HG03175 (cell line): ENCODE measurements around the gene TNS1.

ENCODE experiments used
- ATAC-seq: cut with Tn5 transposase; IDR thresholded peaks from one replicate; pipeline ENCODE4 v1.9.1; 2021; ENCODE audit warnings: mild to moderate bottlenecking, moderate library complexity; ENCODE audit not compliant: unreplicated experiment

The TNS1 gene

DNA sequence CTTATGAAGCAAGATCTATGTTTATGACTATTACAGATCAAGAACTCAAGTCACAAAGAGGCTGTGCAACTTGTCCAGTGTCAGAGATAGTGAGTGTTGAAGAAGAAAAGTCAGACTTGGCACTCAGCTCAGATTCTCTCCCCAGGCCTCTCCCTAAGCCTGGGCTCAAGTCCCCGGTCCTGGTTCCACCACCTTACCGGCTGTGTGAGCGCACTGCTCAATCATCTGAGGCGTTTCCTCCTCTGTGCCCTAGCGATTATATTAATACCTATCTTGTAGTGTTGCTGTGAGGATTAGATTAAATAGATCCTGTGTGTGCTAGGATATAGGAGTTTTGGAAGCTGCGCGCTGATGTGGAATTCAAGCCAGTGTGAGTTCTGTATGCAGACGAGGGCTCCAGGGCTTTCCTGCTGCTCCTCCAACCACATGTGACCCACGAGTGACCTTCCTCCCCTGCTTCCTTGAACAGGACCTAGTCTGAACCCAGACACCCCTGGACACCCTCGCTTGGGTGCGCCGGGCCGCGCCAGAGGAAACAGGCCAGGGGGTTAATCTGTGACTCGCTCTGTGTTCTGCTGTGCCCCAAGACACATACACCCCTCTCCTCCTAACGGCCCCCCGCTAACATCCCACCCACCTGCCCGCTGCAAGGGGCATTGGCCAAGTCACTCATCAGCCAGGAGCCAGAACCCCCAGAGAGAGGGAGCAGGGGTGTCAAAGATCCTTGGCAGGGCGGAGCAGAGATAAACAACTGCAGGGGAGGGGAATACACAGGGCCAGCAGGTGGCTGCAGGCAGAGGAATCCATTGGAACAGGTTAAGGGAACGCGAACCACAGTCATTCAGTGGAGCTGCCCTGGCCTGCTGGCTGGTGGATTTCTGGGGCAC is 38.3 kb downstream of the TNS1 start:
- ATAC-seq, result no peak

DNA sequence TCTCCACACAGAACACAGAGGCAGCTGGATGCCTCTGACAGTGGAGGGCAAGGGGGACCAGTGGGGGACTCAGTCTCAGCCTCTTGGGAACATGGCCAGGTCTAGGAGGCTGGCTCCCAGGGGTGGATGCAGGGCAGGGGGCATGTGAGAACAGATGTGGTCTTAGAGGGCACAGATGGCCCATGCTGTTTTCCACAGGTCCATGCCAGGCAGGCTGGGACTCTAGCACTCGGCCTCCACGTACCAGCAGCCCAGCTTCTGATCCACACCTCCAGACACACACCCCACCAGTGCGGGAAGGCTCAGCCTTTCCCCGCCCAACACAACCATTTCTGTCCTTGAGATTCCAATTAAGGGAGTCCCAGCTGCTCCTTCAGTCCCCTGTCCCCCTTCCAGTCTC is 42.4 kb downstream of the TNS1 start:
- ATAC-seq, result no peak

DNA sequence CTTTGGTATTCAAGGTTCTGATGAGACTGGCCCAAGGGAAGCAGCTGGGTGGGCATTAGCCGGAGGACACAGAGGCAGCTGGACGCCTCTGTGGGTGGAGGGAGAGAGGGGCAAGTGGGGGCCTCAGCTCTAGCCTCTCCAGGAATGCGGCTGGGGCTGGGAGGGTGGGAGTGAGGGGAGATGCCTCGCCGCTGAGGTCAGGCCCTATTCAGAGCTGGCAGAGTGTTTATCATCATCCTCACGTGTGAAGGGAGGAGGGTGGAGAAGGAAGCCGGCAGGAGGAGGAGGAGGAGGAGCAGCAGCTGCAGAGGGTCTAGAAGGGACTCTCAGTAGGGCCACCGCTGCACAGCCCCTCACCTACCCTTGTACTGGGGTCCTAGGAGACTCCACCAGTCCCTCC is 43.1 kb downstream of the TNS1 start:
- ATAC-seq, result no peak

DNA sequence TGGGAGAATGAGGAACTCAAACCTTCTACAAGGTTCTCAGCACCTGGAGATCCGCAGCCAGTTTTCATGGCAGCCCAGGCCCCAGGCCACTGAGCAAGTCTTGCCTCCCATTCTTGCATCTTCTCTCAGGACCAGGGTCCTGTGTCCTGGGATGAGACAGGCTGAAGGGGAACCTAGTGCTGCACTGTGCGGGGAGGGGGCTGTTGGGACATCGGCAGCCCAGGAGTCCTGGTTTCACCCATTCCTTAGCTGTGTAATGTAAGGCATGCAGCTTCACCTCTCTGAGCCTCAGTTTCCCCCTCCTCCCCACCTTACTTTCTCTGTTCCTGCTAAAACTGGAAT is 43.9 kb downstream of the TNS1 start:
- ATAC-seq, result no peak

DNA sequence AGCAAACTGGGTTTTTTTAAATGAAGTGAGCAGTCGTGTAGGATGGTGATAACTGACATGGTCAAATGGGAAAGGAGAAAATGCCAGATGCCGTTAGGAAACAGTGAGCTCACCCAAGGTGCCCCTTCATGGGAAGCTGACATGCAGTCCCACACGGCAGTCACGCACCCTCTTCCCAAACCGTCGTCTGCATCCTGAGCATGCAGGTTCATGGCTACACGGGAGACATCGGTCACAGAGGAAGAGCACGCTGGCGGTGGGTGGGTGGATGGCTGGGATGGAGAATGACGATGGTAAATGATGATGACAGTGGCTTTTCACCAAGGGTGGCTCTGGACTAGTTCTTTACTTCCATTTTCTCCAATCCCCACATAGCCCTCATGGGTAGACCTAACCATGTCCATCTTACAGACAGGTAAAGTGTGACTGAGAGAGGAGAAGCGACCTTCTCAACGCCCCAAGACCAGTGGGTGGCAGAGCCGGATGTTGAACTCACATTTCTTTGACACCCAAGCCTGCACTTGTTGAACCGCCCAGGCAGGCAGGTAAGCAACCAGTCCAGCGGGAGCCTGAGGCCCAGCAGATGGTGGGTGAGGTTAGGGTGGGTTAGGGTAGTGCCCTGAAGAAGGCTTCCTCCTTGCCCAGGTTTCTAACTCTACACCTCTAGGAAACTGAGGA is 44.5 kb downstream of the TNS1 start:
- no peak for ATAC-seq

DNA sequence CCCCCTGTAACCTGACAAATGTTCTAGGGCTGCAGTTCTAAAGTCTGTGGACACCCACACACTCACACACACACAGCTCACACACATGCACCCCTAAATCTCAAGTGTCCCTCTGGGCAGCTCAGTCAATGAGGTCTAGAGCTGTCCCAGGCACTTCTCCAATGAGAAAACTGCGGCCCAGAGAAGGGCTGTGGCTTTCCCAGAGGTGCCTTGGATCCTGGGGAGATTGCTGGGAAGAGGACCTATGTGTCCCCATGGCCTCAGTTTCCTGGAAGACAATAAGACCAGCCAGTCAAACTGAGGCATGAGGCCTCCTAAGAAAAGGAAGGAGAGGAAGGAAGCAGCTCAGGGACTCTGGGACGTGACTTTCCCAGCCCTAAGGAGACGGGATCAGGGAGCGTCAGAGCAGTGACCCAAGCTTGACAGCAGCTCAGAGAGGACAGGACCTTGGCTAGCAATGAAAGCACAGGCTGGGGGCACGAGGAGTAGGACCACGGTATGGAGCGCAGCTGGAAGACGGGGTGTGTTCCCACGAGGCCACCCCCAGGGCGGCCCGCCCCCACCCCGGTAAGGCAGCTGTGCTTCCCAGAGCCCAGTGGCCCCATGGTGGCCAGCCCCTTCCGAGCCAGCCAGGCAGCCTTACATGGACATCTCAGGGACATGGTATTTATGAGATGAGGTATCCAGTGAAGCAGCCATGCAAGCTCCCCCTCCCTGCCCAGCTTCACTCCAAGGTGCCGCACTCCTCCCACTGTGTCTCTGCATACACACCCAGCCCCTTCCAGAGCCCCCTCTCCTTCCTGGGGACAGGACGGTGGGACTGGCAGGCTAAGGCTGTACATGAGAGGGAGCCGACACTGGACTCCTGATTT is 46.0 kb downstream of the TNS1 start:
- ATAC-seq, result no peak

DNA sequence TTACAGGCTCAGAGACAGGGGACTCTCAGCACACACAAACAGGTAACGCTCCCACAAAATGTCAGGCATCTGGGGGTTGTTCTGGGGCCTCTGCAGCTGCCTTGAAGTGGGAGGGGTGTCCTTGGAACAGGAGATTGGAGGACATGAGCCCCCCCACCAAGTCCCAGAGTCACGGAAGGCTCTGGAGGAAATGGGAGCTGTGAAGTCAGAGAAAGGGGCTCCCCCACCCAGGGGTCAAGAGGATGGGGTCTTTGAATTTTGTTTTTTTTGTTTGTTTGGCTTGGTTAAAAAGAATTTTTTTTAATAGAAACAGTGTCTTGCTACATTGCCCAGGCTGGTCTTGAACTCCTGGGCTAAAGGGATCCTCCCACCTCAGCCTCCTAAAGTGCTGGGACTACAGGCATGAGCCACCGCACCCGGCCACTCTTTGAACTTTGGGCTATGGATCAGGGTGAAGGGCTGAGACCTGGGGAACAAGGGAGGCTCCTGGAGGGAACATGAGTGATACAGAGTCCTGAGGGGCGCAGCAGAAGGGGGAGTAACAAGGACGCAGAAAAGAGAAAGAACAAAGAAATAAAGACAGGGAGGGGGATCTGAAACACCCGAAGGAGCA is 46.8 kb downstream of the TNS1 start:
- no peak for ATAC-seq

DNA sequence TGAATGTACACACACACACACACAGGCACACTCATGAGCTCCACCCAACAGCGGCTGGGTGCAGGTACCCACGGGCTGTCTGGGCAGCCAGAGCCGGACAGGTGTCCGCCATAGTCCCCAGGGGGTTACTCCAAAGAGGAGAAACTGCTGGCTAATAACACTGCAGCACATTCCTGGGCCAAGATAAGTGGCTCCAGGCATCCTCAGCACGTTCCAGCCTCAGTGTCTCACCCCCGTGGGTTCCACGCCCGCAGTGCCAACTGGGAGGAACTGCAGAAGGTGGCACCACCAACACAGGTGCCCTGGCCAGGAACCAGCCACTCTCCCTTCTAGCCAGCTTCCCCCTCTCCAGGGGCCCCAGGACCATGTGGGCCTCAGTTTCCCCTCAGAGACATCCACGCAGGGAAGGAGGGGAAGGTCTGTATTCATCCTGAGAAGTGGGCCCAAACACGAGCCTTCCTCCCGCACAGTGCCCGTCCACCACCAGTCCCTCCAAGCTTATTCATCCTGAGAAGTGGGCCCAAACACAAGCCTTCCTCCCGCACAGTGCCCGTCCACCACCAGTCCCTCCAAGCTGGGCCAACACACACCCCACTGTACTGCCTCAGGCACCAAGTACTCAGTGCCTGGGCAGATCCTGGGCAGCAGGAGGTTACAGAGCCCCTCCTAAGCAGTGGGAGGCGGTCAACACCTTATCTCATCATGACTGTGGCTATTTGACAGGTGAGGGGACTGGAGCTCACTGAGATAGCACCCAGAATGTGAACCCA is 47.6 kb downstream of the TNS1 start:
- no peak for ATAC-seq

DNA sequence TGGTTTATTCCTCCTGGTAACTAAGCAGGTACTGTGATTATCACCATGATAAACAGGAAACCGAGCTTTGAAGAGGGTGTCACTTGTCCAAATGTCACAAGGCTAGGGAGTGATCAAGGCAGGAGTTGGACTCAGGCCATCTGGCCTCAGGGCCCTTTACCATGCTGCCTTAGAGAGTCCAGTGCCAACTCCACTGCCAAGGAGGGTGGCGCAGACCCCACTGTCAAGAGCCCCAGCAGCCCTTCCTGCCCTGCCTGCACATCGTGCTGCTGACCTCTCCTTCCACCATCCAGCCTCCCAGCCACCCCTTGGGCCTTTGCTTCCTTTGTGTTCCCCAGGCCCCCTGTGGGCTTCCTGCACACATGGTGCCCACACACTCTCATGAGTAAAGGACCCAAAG is 48.3 kb downstream of the TNS1 start:
- ATAC-seq, result no peak

DNA sequence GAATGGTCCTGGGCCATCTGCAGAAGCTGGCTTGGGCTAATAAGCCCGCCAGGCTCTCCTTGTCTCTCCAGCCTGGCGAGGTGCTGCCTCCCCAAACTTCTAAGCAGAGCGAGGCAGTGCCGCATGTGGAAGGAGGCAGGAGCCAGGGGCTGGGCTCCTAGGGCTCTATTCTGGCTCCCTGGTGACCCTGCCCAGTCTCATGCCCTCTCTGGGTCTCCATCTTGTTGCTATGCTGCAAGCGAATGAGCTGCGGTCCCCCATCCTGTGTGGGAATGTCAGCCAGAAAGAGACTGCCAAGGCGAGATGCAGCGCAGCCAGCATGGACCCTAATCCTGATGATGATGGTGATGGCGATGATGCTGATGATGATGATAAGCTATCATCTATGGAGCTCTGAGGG is 48.7 kb downstream of the TNS1 start:
- ATAC-seq, result no peak

DNA sequence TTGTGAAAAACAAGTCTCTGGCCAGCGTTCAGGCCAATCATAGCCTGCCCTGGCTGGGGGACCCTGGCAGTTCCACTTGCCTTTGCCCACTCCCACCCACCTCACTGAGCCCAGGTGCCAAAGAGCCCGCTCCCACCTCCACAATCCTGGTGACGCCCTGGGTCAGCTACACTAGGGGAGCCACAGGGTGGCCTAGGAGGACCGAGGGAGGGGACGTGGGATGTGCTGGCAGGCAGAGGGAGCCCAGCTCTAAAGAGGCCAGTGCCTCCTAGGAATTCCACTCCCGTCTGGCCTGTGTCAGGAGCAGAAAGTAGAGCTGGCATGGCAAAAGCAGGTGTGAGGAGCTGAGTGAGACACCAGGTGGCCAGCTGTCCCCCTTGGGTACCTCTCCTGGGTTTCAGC is 49.3 kb downstream of the TNS1 start:
- ATAC-seq, result no peak

DNA sequence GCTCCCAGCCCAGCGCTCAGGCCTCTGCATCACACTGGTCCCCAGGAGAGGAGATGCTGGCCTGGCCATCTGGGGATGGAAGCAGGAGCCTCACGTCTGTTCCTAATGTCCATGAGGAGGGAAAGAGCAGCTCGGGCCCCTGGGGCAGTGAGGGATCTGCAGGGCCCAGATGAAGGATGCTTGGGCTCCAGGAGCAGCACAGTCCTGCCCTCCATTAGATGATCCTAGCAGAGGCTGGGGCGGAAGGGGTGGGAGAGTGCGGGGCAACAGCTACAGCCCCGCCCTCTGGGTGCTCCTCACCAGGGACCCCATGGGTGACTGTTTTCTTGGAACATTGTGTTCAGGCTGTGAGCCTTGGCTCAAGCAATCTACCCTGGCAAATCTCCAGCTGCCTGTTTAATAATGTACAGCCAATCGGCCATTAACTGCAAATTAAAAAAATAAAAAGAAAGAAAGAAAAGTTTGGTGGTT is 49.7 kb downstream of the TNS1 start:
- no peak for ATAC-seq

DNA sequence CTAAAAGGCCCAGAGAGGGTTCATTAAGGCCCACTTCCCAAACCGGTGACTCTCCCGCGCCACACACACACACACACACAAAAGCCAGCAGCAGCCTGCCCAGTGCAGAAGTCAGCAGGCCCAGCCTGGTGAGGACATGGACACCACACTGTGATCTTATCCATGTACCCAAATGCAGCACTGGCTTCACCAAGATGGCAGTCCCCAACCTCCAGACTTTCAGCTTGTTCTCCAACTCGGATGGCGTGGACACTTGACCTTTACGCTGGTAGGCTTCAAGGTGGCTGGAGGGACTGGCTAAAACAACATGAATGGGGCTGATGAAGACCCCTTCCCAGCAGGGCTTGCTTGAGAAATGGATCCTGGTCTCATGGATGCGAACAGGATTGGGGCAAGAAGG is 50.4 kb downstream of the TNS1 start:
- no peak for ATAC-seq

DNA sequence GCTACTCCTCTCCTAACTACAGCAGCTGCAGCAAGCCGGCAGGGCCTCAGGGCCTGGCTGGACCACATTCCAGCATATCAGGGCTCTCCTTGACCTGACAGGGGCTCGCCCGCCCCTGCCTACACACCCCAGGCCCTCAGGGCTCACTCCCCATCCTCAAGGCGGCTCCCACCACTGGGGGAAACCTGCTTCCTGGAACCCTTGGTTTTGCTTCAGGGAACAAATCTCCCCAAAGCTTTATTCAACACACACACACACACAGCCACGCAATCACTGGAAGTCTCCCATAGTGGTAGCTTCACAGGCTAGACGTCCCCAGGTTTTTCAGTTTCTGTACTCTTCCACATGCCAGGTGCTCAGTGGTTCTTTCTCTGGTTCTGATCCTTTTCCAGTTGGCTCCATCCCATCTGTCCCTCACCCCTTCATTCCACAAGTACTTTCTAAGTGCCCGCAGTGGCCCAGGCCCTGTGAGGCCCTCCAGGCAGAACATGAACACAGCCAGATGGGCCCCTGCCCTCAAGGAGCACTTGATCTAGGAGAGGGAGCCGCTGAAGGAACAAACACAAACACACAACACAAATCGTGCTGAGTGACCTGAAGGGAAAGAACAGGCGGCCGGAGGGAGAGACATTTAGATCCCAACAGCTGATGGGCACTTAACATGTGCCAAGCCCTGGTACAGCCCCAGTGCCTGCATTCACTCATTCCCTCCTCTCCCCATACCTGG is 51.1 kb downstream of the TNS1 start:
- no peak for ATAC-seq

DNA sequence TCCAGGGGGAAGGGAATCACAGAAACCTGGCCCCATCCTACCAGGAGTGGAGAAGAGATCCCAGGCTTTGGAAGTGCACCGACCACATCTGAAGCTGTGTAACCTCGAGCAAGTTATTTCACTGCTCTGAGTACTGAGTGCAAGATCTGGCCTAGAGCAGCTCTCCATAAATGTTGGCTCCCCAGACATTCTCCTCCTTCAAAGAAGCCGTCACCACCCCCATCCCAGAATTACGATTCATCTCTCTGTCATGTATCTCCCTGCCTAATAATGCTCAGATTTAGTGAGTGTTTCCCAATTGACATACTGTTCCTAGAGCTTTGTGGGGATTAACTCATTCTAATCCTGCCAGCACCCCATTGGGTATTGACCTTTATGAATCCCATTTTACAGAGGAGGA is 51.7 kb downstream of the TNS1 start:
- no peak for ATAC-seq

DNA sequence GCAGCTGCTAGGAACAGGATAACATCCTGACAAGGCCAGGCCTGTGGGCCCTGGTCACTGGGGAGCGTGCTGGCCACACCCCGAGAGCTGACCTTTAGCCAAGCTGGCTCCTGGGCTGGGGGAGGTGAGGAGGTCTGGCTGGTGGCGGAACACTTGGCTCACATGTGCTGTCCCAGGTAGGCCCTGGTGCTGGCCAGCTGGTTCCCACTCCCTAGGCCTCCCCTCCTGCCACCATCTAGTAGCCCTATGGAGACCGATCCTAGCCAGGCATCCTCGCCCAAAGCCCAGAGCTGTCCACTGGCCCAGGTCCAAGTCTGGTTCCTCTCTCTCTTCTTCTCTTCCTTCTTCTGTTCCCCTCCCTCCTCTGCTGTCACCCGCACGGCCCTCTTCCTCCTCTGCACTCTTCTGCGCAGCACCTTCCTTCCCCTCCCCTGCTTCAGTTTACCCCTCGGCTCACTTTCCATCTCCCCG is 52.4 kb downstream of the TNS1 start:
- no peak for ATAC-seq

DNA sequence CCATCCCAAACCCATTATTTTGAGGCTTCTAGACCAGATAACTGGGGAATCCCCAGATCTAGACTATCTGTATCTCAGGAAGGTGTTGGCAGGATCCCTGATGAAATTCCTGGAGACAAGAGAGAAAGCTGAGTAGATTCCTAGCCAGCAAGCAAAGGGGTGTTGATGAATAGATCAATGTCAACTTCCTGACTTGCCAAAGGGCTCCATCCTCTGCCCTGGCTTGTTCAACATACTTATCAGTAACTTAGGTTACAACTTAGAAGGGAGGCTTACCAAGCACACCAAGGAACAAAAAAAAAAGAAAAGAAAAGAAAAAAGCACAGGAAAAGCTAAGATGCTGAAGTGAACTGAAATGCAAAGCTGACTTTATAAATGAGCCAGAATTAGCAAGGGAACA is 53.3 kb downstream of the TNS1 start:
- no peak for ATAC-seq

DNA sequence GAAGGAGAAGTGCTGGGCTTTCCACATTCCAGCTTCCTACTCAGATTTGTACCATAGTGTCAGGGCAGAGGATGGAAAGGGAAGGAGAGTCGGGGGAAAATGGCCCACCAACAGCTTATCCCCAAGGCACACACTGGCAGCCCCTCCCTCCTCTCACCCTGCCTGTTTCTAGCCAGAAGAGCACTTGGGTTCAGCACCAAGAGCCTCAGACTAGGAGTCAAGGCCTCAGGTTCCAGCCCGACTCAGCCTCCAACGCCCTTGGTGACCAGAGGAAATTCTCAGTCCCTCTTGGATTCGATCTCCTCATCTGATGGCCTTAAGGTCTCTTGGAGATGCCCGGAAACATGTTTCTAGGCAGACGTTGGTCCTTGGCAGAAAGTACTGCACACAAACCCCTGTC is 53.9 kb downstream of the TNS1 start:
- no peak for ATAC-seq

DNA sequence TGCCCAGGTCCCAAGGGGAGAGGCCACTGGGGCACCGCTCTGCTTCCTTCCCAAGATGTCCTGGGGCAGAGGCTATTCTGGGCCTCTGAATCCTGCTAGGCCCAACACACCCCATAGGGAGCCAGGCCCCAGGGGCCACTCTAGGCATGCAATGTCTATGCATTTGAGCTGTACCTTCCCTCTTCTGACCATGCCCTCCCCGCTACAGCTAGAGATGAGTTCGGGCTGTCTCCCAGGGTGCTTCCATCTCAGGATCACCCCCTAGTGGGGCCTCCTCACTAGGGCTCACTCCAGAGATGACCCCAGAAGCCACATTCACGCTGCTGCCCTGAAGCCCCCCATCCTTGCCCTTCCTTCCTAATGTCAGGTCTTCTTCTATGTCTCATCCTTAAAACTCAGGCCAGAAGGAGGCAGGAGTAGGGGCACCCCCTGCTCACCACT is 54.4 kb downstream of the TNS1 start:
- ATAC-seq, result no peak
